GM18511 (cell line): ENCODE measurements around the gene CASQ2.
A peak's percentile ranks its signal among the peaks of the same experiment; 100 is the strongest.

Source experiments
- ATAC-seq: cut with Tn5 transposase; IDR thresholded peaks from one replicate; pipeline ENCODE4 v1.9.1; 2021; ENCODE audit warnings: mild to moderate bottlenecking, moderate library complexity; ENCODE audit not compliant: unreplicated experiment

Gene CASQ2

GRCh38 chr1:115740811-115741210, 27.7 kb downstream of the CASQ2 start:
- ATAC-seq, result no peak

GRCh38 chr1:115732316-115732715, 36.2 kb downstream of the CASQ2 start:
- ATAC-seq, result no peak

- ATAC-seq, result peak; percentile 98
Measured at GRCh38 chr1:115729756-115730155, 38.8 kb downstream of the CASQ2 start.

- ATAC-seq, result no peak
Measured at GRCh38 chr1:115728341-115728740, 40.2 kb downstream of the CASQ2 start.

DNA sequence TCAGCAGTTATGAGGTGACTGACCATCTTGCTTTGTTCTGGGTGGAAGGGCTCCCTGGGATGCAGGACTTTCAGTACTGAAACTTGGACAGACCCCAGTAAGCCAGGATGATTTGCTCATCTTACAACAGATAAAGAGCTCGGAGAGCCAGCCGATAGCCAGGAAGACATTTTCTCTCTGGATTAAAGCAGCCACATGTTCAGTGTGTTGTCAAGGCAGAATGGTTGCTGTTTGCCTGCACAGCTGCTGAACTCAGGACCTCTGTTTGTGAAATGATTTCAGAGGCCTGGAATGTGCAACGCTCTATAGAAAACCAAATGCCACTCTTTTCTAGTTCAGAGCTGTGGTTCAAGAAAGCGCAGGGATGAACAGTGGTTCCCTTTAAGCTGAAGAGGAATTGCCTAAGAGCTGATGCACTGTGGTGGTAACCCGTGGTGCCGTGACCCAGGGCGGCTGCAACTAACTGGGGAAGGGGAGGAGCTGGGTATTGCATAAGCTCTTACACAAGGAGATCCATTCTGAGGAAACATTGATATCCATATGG, 40.7 kb downstream of the CASQ2 start:
- ATAC-seq, result no peak

GRCh38 chr1:115726570-115726969, 41.9 kb downstream of the CASQ2 start:
- ATAC-seq, result no peak

GRCh38 chr1:115726161-115726560, 42.4 kb downstream of the CASQ2 start:
- no peak for ATAC-seq

- ATAC-seq, result no peak
Measured at GRCh38 chr1:115725600-115725999, 42.9 kb downstream of the CASQ2 start.

DNA sequence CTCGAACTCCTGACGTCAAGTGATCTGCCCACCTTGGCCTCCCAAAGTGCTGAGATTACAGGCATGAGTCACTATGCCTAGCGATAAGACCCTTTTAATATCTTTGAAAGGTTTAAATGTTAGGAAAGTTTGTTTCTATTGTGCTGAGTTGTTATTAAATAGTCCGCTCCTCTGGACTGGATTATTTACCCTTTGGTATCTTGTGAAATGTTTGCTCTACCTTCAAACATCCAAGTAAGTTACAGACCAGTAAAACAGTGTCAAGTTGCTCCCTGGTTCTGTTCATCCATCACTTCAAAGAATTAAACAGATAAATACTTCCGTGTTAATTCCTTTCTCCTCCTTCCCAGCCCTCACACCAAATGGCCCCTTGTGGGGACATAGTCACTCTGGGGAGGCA, 44.8 kb downstream of the CASQ2 start:
- ATAC-seq, result no peak

DNA sequence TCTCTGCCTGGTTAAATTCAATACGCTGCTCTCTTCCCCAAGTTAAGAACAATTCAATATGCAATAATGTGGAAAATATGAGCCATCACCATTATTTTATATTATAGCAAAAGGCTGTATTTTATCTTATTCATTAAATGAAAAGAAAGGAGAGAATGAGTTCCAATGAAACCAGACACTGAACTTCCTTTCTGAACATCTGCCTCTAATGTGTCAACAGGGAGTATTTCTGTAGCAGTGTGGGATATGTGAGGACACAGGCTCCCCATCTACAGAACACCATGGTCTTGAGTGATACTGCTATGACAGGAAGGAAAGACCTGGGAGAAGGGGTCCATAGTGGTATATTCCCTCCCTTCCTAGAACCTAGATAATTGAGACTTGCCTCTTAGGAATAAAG, 46.3 kb downstream of the CASQ2 start:
- ATAC-seq, result no peak

DNA sequence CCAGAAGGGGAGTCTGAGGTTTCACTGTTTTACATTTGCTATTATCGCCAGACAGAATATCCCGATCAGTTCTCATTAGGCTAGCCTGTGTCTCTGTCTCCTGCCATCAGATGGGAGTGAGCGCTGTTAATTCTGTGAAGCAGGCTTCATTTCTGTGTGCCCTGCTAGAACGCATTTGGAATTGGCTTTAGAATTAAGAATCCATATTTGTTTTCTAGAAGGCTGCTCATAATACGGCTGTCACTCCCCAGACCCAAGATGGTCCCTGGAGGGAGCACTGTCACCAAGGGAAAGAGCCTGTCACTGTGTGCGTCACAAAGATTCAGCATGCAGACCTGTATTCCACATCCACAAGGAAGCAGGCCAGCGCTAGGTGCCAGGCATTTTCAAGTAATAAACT, 49.2 kb downstream of the CASQ2 start:
- ATAC-seq, result no peak

DNA sequence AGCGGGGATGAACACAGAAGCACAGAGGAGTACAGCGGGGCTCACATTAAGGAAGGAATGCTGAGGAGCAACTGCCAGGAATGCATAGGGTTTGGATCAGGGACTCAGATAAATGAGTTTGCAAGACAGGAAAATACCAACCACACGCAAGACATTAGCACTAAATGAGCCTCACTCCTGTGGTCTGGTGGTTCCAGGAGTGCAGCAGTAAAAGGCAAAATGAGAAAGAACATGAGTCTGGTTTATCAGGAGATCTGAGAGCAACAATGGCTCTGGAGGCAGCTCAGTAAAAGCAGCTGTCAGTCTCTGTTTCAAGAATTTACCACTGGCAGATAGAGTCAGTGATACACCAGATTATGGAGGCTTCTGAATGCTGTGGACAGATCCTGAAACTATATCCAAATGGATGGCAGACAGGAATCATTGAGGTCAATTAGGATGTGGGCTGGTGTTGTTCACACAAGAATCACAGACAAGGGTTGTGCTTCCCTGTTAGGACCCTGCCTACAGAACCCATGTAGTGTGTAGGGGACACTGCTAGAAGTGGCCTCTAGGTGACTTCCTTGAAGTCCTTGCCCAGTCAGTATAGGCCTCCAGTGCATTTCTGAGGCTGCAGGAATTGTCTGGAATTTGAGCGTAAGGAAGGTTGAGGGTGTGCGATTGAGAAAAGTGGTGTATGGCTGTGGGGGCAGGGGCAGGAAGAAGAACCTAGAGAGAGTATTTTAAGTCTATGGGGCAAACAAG, 50.3 kb downstream of the CASQ2 start:
- no peak for ATAC-seq

DNA sequence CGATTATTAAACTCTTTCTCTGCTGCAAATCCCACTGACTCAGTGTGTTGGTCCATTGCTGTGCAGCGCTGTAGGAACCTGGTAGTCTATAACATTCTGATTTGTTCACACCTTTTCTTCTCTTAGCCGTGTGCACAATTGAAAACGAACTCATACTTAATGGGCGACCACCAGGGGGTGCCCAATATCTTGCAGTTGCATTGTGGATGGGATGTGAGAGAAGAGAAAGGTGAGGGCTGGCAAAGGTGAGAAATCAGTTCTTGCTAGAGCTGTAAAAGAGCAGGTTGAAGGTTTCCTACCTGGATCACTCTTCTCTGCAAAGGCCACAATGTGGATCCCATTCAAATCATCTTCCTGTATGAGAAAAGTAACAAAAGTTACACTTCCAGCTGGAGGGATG, 51.0 kb downstream of the CASQ2 start:
- ATAC-seq, result no peak

GRCh38 chr1:115714572-115715141, 53.9 kb downstream of the CASQ2 start:
- no peak for ATAC-seq

DNA sequence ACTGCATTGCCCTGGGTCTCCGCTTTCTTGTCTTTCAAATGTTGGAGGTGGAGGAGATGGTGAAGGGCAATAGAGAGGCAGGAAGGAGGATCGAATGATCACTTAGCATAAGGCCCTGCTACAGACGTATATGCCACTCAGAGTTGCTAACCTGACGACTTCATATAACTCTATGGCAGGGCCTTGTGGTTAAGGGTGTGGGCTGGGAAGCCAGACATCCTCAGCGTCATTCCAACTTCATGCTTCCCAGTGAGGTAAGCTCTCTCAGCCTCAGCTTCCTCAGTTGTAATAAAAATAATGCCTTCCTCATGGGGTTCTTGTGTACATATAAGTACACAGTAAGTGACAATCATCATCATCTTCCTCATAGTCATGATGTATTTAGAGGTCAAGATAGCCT, 54.6 kb downstream of the CASQ2 start:
- no peak for ATAC-seq

DNA sequence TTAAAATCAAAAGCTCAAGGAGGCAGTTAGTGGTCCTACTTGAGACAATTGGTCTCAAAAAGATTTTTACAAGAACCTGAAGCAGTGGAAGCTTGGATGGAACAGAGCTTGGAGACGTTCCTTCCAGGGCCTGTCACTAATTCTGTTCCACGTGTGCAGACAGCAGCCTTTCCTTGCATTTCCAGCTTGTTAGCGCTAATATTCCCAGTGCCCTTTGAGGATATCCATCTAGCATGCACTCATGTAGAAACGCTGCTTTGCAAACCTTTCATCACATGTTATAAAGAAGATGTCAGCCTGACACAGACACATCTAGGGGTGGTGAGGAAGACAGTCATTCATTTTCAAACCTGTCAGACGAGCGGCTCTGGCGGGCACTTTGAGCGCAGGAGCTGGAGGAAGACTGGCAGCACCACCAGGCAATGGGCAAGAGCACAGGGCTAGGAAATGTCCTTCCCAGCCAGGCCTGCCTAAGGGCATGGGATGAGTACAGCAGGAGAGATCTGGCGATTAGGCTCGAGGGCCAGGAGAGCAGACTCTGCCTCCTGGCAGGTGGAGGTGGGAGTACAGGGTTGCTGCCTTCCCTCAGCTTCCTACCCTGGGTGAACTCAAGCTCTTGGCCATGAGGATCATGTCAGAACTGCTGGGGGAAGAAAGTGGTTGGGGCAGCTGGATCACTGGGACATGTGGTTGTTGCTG, 55.5 kb downstream of the CASQ2 start:
- no peak for ATAC-seq

DNA sequence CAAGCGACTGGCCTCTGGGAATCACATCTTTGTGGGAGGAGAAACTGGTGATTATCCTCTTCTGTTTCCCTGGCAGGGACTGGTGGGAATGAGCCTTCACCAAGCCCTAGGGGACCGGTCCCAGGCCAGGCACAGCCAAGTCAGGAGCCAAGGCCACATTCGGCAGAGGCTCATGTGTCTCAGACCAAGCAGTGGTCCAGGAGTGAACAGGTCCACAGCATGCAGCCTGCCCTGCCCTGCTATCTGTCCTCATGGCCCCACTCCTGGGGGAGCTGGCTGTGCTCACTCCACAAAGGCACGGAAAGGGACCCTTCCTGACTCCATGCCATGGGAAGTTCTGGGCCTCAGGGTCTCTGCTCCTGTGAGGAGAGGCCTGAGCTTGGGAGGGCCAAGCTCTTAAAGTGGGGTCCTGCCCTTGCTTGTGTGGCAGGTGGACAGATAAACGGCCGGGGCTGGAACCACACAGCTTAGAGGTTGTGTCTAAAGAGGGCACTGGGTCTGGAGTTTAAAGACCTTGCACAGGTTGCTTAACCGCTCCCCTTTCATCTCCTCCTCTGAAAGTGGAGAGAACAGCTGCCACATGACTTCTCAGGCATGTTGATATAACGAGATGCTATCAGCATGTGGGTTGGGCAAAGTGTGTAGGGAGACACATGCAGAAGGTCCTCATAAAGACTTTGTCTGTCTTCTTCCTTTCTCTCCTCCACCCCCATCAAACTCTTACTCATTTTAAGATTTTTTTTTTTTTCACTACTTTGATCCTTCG, 57.5 kb downstream of the CASQ2 start:
- no peak for ATAC-seq

- peak; percentile 77 for ATAC-seq
Measured at GRCh38 chr1:115706587-115707425, 61.7 kb downstream of the CASQ2 start.

DNA sequence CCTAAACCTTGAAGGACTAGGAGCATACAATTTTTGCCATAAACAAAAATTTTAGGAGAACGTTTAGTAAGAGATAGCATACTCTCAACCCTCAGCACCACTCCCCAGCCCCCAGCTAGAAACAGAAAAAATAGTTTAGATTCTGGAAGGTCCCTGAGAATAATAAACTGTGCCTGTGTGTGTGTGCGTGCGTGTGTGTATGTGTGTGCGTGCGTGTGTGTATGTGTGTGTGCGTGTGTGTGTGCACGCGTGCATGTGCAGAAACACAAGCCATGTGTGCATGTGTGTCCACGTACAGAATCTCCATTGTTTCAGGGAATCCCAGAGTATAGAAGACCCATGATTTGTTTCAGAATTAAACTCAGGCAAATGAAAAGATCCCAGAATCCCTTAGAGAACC, 62.6 kb downstream of the CASQ2 start:
- ATAC-seq, result no peak
